ENCODE measurements around the gene MEIS2.

Gene MEIS2

GRCh38 chr15:37072181-37072580, 28.2 kb downstream of the MEIS2 start:
- no peak for DNase-seq

GRCh38 chr15:37071134-37071533, 29.2 kb downstream of the MEIS2 start:
- no peak for DNase-seq

GRCh38 chr15:37070686-37071085, 29.7 kb downstream of the MEIS2 start:
- no peak for DNase-seq

GRCh38 chr15:37061996-37062395, 38.4 kb downstream of the MEIS2 start:
- DNase-seq: no peak

GRCh38 chr15:37059086-37059485, 41.3 kb downstream of the MEIS2 start:
- DNase-seq: no peak

- DNase-seq: no peak
Observed at GRCh38 chr15:37058316-37058985, 41.9 kb downstream of the MEIS2 start.

- no peak for DNase-seq
Observed at GRCh38 chr15:37057831-37058230, 42.5 kb downstream of the MEIS2 start.

- DNase-seq: no peak
Observed at GRCh38 chr15:37057256-37057655, 43.1 kb downstream of the MEIS2 start.

- no peak for DNase-seq
Observed at GRCh38 chr15:37056177-37057121, 43.9 kb downstream of the MEIS2 start.

GRCh38 chr15:37055481-37055880, 44.9 kb downstream of the MEIS2 start:
- DNase-seq: no peak

- no peak for DNase-seq
Observed at GRCh38 chr15:37054336-37054735, 46.0 kb downstream of the MEIS2 start.

- no peak for DNase-seq
Observed at GRCh38 chr15:37053166-37053565, 47.2 kb downstream of the MEIS2 start.

GRCh38 chr15:37050345-37050744, 50.0 kb downstream of the MEIS2 start:
- no peak for DNase-seq

GRCh38 chr15:37046876-37047614, 53.3 kb downstream of the MEIS2 start:
- DNase-seq: no peak

- no peak for DNase-seq
Observed at GRCh38 chr15:37045859-37046740, 54.2 kb downstream of the MEIS2 start.

GRCh38 chr15:37044915-37045648, 55.3 kb downstream of the MEIS2 start:
- no peak for DNase-seq

GRCh38 chr15:37041836-37042235, 58.5 kb downstream of the MEIS2 start:
- no peak for DNase-seq

GRCh38 chr15:37041042-37041441, 59.3 kb downstream of the MEIS2 start:
- DNase-seq: no peak

- no peak for DNase-seq
Observed at GRCh38 chr15:37040072-37040742, 60.1 kb downstream of the MEIS2 start.

GRCh38 chr15:37038716-37039106, 61.6 kb downstream of the MEIS2 start:
- DNase-seq: no peak
